ENCODE data around the gene LRP1B.

Gene LRP1B

DNA sequence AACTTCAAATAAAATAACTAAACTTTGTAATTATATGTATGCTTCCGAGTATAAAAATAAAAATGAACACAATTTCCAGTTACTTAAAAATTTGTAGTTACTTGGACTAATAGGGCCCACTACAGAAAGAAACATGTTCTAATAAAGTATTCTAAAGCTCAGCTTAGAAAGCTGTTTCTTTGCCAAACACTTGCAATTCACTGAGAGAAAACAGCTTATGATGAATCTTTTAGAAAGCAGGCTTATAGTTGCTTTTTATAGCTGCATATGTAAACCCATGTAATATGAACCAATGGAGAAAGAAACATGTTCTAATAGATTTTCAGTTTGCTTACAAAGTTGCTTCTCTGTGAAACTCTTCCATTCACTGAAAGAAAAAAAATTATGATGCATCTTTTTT lies 766.0 kb downstream of the LRP1B start:
- DNase-seq (ENCODE audit: low spot score), result no peak
- Histone ChIP-seq H3K4me3 (no peak overlapping the region), H3K27ac (no peak overlapping the region)
- TF ChIP-seq, protein P1, sequence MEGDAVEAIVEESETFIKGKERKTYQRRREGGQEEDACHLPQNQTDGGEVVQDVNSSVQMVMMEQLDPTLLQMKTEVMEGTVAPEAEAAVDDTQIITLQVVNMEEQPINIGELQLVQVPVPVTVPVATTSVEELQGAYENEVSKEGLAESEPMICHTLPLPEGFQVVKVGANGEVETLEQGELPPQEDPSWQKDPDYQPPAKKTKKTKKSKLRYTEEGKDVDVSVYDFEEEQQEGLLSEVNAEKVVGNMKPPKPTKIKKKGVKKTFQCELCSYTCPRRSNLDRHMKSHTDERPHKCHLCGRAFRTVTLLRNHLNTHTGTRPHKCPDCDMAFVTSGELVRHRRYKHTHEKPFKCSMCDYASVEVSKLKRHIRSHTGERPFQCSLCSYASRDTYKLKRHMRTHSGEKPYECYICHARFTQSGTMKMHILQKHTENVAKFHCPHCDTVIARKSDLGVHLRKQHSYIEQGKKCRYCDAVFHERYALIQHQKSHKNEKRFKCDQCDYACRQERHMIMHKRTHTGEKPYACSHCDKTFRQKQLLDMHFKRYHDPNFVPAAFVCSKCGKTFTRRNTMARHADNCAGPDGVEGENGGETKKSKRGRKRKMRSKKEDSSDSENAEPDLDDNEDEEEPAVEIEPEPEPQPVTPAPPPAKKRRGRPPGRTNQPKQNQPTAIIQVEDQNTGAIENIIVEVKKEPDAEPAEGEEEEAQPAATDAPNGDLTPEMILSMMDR (IDR thresholded peaks at IDR 0.05), result no peak

DNA sequence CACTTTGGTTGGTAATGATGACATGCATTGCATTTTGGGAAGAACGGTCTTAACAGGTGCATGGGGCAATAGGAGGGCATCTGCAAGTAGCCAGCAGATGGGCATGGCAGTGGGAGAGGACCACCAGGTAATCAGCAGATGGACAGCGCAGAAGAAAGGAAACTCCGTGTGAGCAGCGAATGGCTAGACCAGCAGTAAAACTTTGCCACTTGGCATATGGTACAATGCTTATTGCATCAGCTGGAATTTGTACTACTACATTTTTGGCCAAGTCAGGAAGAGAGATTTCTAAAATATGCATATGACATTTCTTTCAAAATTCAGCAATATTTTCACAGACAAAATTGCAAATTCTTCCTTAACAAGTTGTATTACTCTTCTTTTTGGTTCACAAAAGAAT lies 768.5 kb downstream of the LRP1B start:
- TF ChIP-seq, protein P1 (IDR thresholded peaks at IDR 0.05), result no peak
- Histone ChIP-seq H3K4me3 (no peak overlapping the region), H3K27ac (no peak overlapping the region)
- DNase-seq (ENCODE audit: low spot score), result no peak

DNA sequence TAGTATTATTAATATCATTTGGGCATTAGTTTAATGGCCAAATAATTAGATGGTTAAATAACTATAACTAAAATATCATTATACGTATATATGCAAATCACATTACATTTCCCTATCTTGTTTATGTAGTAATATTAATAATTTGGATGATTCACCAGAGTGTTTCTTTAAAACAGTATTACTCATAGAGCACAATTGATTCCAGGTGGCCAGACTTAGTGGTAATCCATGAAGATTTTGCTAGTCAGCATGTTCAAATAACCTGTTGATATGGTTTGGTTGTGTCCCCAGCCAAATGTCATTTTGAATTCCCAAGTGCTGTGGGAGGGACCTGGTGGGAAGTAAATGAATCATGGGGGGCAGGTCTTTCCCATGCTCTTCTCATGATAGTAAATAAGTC lies 782.3 kb downstream of the LRP1B start:
- Histone ChIP-seq H3K4me3 (no peak overlapping the region), H3K27ac (no peak overlapping the region)
- DNase-seq (ENCODE audit: low spot score), result no peak
- TF ChIP-seq, protein P1 (IDR thresholded peaks at IDR 0.05), result no peak

DNA sequence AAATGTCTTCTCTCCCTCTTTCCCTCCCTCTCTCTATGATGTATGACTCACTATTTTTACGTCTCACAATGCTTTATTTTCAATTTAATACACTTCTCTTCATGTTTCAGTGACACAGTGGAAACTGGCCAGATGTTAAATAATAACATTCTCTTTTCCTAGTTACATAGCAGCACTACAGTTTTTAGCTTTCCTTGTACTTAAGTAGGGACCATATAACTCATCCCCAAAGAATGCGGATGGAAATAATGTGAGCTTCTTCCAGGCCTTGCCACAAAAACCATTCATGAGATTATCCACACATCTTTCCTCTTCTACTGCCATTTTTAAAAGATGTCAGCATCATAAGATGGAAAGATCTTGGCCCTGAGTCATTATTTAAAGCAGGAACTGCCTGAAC lies 789.4 kb downstream of the LRP1B start:
- Histone ChIP-seq H3K27ac (no peak overlapping the region), H3K4me3 (no peak overlapping the region)
- DNase-seq (ENCODE audit: low spot score), result no peak
- TF ChIP-seq, protein P1 (IDR thresholded peaks at IDR 0.05), result no peak

DNA sequence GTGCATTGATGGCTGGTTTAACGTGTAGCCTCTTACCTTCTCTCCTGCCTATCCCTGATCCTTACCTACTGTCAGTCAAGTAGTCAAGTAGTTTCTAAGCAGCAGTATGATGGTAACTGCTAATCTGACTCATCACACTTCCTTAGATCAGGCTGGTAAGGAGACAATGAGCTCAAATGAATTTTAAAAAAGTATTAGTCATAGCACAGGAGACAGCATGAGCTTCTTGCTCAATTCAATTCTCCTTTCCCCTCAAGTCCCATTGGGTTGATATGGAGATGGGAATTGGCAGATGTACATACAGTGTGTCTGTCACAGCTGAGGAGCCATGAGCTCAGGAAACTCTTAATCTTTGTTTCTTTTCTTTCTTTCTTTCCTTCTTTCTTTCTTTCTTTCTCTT lies 799.7 kb downstream of the LRP1B start:
- Histone ChIP-seq H3K27ac (no peak overlapping the region), H3K4me3 (no peak overlapping the region)
- DNase-seq (ENCODE audit: low spot score), result no peak
- TF ChIP-seq, protein P1 (IDR thresholded peaks at IDR 0.05), result no peak

DNA sequence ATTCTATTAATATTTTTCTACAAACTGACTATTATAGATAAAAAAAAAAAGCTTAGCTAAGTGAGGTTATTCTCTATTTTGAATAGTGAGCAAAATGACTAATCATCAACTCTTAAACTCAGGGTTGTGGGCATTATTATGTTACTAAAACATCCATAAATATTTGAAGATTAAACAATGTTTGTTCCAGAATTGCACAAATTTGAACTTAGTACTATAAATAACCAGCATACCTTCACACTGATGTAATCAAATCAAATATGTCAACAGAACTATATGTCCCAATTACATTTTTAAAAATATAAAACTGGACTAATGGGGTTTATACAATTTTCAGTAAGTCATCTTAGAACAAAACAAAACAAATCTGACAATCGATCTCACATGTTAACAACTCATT lies 800.9 kb downstream of the LRP1B start:
- TF ChIP-seq, protein P1 (IDR thresholded peaks at IDR 0.05), result no peak
- H3K27ac ChIP-seq, result no peak overlapping the region

DNA sequence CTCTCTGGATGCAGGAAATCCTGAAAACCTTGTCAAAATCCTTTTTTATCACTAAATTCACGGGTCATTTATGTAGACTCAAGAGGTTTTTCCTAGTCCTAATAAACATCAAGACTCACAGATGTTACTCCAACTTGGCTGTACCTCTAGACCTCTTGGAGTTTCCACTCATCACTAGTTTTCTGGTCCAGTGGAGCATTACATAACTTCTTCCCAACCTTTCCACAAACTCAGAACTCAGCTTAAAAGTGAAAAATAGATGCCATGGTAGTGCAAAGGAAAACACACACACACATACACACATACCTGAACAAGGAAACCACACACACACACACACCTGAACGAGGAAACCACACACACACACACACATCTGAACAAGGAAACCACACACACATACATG lies 807.2 kb downstream of the LRP1B start:
- Histone ChIP-seq H3K4me3 (no peak overlapping the region), H3K27ac (no peak overlapping the region)
- TF ChIP-seq, protein P1 (IDR thresholded peaks at IDR 0.05), result no peak
- no peak for DNase-seq (ENCODE audit: low spot score)

More for the DNA sequence above, 800.9 kb downstream of the LRP1B start:
- DNase-seq (ENCODE audit: low spot score), result no peak
- no peak overlapping the region for H3K4me3 ChIP-seq

Measured in coronary artery (tissue), 2 donors.